ENCODE measurements around the gene STAC2.

- TF ChIP-seq CTCF (IDR thresholded peaks at IDR 0.05; ENCODE audit: insufficient read depth, low read length, poor library complexity, severe bottlenecking), result no peak
- no peak for TF ChIP-seq EZH2phosphoT487 (conservative IDR thresholded peaks at IDR 0.05; ENCODE audit: low read length)
Observed at GRCh38 chr17:39192901-39193300, 32.8 kb downstream of the STAC2 start.
